PC-9 (cell line): ENCODE data around the gene TM6SF1. TPM values are rescaled to one million over a fixed set of nuclear protein-coding genes. Genes with fewer than 3 reads are reported as not detected.

ENCODE experiments used
- BruUV-seq: library from RNA; stranded (reverse); fragments of 400-500 nt; replicated peaks from 2 replicates; lab custom pipeline; 2021; lab: Mats Ljungman, UMichigan
- CTCF ChIA-PET: fragments of 300-600 bp; sonication (Branson Sonifier 250); formaldehyde crosslinking; loops from one replicate; lab custom pipeline; 2022; ENCODE audit warnings: antibody characterized with exemption; lab: Charles Lee
- POLR2A ChIA-PET: fragments of 300-600 bp; sonication (Branson Sonifier 250); formaldehyde crosslinking; loops from one replicate; lab custom pipeline; 2022; ENCODE audit warnings: antibody characterized with exemption; ENCODE audit not compliant: unreplicated experiment; lab: Charles Lee
- DNase-seq, 2 experiments: peaks; one replicate each; pipeline versions ENCODE4 v3.0.0 to v3.0.0-alpha.2; 2015 to 2022; ENCODE audit warnings: mixed read lengths in 1 of 2
- H2AFZ ChIP-seq: fragments of 200-600 bp; sonication (generic); 2 replicates; pipeline ENCODE4 v1.8.1; 2017; ENCODE audit warnings: antibody characterized with exemption
- H3F3A ChIP-seq: fragments of 200-600 bp; sonication (generic); 2 replicates; pipeline ENCODE4 v1.8.1; 2017; ENCODE audit warnings: antibody characterized with exemption, mild to moderate bottlenecking, low read depth; ENCODE audit not compliant: insufficient read depth
- H3K27ac ChIP-seq: fragments of 200-600 bp; sonication (generic); 2 replicates; pipeline ENCODE4 v1.6.1; 2016; ENCODE audit warnings: mixed run types
- H3K27me3 ChIP-seq: fragments of 200-600 bp; sonication (generic); 2 replicates; pipeline ENCODE4 v1.6.1; 2016; ENCODE audit warnings: low read depth, mixed run types; ENCODE audit not compliant: insufficient read depth
- H3K36me3 ChIP-seq: fragments of 200-600 bp; sonication (generic); 2 replicates; pipeline ENCODE4 v1.6.1; 2016; ENCODE audit warnings: low read depth, mixed run types
- H3K4me1 ChIP-seq: fragments of 200-600 bp; sonication (generic); replicated peaks from 2 replicates; pipeline ENCODE4 v1.6.1; 2016; ENCODE audit warnings: mixed run types; ENCODE audit not compliant: insufficient read depth
- H3K4me2 ChIP-seq: fragments of 200-600 bp; sonication (generic); 2 replicates; pipeline ENCODE4 v1.6.1; 2017; ENCODE audit warnings: mixed run types
- H3K4me3 ChIP-seq: fragments of 200-600 bp; sonication (generic); 2 replicates; pipeline ENCODE4 v1.6.1; 2016; ENCODE audit warnings: mixed run types
- H3K79me2 ChIP-seq: fragments of 200-600 bp; sonication (generic); 2 replicates; pipeline ENCODE4 v1.6.1; 2017; ENCODE audit warnings: low read depth, mixed run types
- H3K9me2 ChIP-seq: fragments of 200-600 bp; sonication (generic); 2 replicates; pipeline ENCODE4 v1.8.1; 2017; ENCODE audit warnings: mild to moderate bottlenecking; ENCODE audit not compliant: insufficient read depth
- H3K9me3 ChIP-seq: fragments of 200-600 bp; sonication (generic); 2 replicates; pipeline ENCODE4 v1.8.1; 2016; ENCODE audit warnings: low read depth; ENCODE audit not compliant: insufficient read depth
- H4K20me1 ChIP-seq: fragments of 200-600 bp; sonication (generic); 2 replicates; pipeline ENCODE4 v1.8.1; 2017; ENCODE audit not compliant: insufficient read depth
- EZH2 ChIP-seq: fragments of 200-600 bp; sonication (generic); IDR thresholded peaks from 2 replicates; pipeline ENCODE4 v1.8.0; 2017; ENCODE audit warnings: antibody characterized with exemption, low read depth
- intact Hi-C: fragments of 100-400 bp; cut with micrococcal nuclease; formaldehyde crosslinking; loops from one replicate; pipeline ENCODE4 v1.10.0; 2022; ENCODE audit not compliant: unreplicated experiment
- total RNA-seq: library from RNA; stranded (reverse); gene quantifications from 2 replicates; pipeline ENCODE4 v1.2.3, GENCODE V29; 2021
- TF ChIP-seq, protein P1 (sequence below): fragments of 200-600 bp; sonication (generic); conservative IDR thresholded peaks from 2 replicates; pipeline ENCODE4 v1.6.1; 2017; ENCODE audit warnings: mixed run types, antibody characterized with exemption, mild to moderate bottlenecking, moderate library complexity

TM6SF1 gene
- total RNA-seq, 1 experiment from 2014 or later = not detected

- no peak overlapping the region for H2AFZ ChIP-seq
- H3K36me3 ChIP-seq = no peaks in the 10 kb centered on the region
- H3K27me3 ChIP-seq = no peaks in the 10 kb centered on the region
- ChIA-PET CTCF (no interaction called here), POLR2A (no interaction called here)
- no peak overlapping the region for H3K4me2 ChIP-seq
- no peaks in the 10 kb centered on the region for H4K20me1 ChIP-seq
- no peaks in the 10 kb centered on the region for H3K9me3 ChIP-seq
- DNase-seq = no peak
- no peak overlapping the region for H3K27ac ChIP-seq
- H3K4me1 ChIP-seq = no peaks in the 10 kb centered on the region
- H3K79me2 ChIP-seq = no peaks in the 10 kb centered on the region
- intact Hi-C loops = no loop called here
- no peak for TF ChIP-seq EZH2
- TF ChIP-seq, protein P1, sequence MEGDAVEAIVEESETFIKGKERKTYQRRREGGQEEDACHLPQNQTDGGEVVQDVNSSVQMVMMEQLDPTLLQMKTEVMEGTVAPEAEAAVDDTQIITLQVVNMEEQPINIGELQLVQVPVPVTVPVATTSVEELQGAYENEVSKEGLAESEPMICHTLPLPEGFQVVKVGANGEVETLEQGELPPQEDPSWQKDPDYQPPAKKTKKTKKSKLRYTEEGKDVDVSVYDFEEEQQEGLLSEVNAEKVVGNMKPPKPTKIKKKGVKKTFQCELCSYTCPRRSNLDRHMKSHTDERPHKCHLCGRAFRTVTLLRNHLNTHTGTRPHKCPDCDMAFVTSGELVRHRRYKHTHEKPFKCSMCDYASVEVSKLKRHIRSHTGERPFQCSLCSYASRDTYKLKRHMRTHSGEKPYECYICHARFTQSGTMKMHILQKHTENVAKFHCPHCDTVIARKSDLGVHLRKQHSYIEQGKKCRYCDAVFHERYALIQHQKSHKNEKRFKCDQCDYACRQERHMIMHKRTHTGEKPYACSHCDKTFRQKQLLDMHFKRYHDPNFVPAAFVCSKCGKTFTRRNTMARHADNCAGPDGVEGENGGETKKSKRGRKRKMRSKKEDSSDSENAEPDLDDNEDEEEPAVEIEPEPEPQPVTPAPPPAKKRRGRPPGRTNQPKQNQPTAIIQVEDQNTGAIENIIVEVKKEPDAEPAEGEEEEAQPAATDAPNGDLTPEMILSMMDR = no peak
- H3K9me2 ChIP-seq = no peaks in the 10 kb centered on the region
- BruUV-seq = no TSS peak
- H3K4me3 ChIP-seq = no peak overlapping the region
- no peaks in the 10 kb centered on the region for H3F3A ChIP-seq
Measured at GRCh38 chr15:83109532-83109931, 2.1 kb downstream of the TM6SF1 start.

DNA sequence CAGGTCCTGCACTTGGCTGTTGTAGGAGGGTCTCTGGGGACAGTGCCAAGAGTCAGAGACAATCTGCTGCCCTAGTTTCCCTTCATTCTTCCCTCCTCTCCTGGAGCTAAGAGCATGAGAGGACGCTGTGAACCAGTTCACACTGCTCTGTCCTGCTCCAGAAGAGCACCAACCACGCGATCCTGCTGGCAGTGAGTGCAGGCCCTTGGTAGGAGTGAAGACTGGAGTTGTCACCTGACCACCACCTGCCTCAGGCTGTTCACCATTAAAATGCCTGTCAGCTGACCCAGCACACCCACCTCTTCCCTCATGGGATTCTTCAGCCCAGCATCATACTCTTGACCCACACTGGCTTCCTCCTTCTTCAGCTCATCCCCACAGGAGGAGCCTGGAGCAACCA is 2.9 kb downstream of the TM6SF1 start:
- DNase-seq = no peak
- no peaks in the 10 kb centered on the region for H3K9me3 ChIP-seq
- H3K4me2 ChIP-seq = no peak overlapping the region
- no peak overlapping the region for H3K27ac ChIP-seq
- intact Hi-C loops = no loop called here
- no peaks in the 10 kb centered on the region for H3K9me2 ChIP-seq
- TF ChIP-seq, protein P1 = no peak
- no peak for TF ChIP-seq EZH2
- H3K4me3 ChIP-seq = no peak overlapping the region
- no peaks in the 10 kb centered on the region for H3K79me2 ChIP-seq
- BruUV-seq = no TSS peak
- H3F3A ChIP-seq = no peaks in the 10 kb centered on the region
- no peaks in the 10 kb centered on the region for H4K20me1 ChIP-seq
- POLR2A ChIA-PET = no interaction called here
- H3K4me1 ChIP-seq = no peaks in the 10 kb centered on the region
- H3K36me3 ChIP-seq = no peaks in the 10 kb centered on the region
- H3K27me3 ChIP-seq = no peaks in the 10 kb centered on the region
- CTCF ChIA-PET = no interaction called here
- no peak overlapping the region for H2AFZ ChIP-seq

DNA sequence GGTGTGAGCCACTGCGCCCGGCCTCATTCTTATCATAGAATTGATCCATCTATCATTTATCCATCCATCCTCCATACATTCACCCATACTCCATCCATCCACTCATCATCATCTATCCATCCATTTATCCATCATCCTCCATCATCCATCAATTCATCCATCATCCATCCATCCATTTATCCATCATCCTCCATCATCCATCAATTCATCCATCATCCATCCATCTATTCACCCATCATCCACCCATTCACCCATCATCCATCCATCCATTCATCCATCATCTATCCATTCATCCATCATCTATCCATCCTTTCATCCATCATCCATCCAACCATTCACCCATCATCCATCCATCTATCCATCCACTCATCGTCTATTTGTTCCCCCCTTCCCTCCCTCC is 3.7 kb downstream of the TM6SF1 start:
- TF ChIP-seq, protein P1 = no peak
- no peak for TF ChIP-seq EZH2
- Histone ChIP-seq H3K4me1 (no peaks in the 10 kb centered on the region), H4K20me1 (no peaks in the 10 kb centered on the region), H3K4me2 (no peak overlapping the region), H3K4me3 (no peak overlapping the region), H3K9me2 (no peaks in the 10 kb centered on the region), H3K27me3 (no peaks in the 10 kb centered on the region), H3F3A (no peaks in the 10 kb centered on the region), H3K27ac (no peak overlapping the region), H2AFZ (no peak overlapping the region), H3K36me3 (no peaks in the 10 kb centered on the region), H3K9me3 (no peaks in the 10 kb centered on the region), H3K79me2 (no peaks in the 10 kb centered on the region)
- ChIA-PET POLR2A (no interaction called here), CTCF (no interaction called here)
- no TSS peak for BruUV-seq
- DNase-seq = no peak
- intact Hi-C loops = no loop called here
